ENCODE results near the gene MAK.
"Not testable (repeated sequence)": the region's sequence is repeated elsewhere in the genome, so short reads cannot be mapped to it uniquely, and the experiment has no call there.

DNA sequence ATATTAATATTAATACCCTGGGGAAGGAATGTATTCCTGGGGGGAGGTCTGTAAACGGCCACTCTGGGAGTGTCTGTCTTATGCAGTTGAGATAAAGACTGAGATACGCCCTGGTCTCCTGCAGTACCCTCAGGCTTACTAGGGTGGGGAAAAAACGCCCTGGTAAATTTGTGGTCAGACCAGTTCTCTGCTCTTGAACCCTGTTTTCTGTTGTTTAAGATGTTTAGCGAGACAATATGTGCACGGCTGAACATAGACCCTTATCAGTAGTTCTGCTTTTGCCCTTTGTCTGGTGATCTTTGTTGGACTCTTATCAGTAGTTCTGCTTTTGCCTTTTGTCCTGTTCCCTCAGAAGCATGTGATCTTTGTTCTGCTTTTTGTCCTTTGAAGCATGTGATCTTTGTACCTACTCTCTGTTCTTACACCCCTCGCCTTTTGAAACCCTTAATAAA lies 15.5 kb upstream of the MAK start:
- TF ChIP-seq, protein P1, sequence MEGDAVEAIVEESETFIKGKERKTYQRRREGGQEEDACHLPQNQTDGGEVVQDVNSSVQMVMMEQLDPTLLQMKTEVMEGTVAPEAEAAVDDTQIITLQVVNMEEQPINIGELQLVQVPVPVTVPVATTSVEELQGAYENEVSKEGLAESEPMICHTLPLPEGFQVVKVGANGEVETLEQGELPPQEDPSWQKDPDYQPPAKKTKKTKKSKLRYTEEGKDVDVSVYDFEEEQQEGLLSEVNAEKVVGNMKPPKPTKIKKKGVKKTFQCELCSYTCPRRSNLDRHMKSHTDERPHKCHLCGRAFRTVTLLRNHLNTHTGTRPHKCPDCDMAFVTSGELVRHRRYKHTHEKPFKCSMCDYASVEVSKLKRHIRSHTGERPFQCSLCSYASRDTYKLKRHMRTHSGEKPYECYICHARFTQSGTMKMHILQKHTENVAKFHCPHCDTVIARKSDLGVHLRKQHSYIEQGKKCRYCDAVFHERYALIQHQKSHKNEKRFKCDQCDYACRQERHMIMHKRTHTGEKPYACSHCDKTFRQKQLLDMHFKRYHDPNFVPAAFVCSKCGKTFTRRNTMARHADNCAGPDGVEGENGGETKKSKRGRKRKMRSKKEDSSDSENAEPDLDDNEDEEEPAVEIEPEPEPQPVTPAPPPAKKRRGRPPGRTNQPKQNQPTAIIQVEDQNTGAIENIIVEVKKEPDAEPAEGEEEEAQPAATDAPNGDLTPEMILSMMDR (IDR thresholded peaks at IDR 0.05; ENCODE audit: poor library complexity) = not testable (repeated sequence)
- not testable (repeated sequence) for TF ChIP-seq EZH2 (IDR thresholded peaks at IDR 0.05; ENCODE audit: borderline replicate concordance)
